B cell (primary cell): ENCODE results near the gene AKAP11. TPM values are rescaled to one million over a fixed set of nuclear protein-coding genes. Genes with fewer than 3 reads are reported as not detected.

ENCODE experiments used
- ATAC-seq: fragments of 200-7000 bp; cut with Tn5 transposase; one replicate; pipeline ENCODE4 v1.10.0; 2021; ENCODE audit warnings: low read depth, mild to moderate bottlenecking, moderate number of reproducible peaks, moderate library complexity
- CTCF ChIA-PET: fragments of 350-600 bp; sonication (Branson Sonifier 250); formaldehyde crosslinking; loops from one replicate; lab custom pipeline; 2021; ENCODE audit warnings: antibody characterized with exemption, inconsistent platforms; lab: Charles Lee
- POLR2A ChIA-PET: fragments of 350-600 bp; sonication (Branson Sonifier 250); formaldehyde crosslinking; loops from one replicate; lab custom pipeline; 2021; ENCODE audit warnings: antibody characterized with exemption; lab: Charles Lee
- DNase-seq: peaks from one replicate; pipeline ENCODE4 v3.0.0; 2013
- H2AFZ ChIP-seq: 2 replicates; pipeline ENCODE4 v1.6.1; 2012; ENCODE audit warnings: mild to moderate bottlenecking, low read depth, low read length; ENCODE audit not compliant: insufficient read depth, poor library complexity, severe bottlenecking
- H3K27ac ChIP-seq, 2 donors: 1 replicate in 1 of 2; 2 replicates in 1 of 2; pipeline ENCODE4 v1.5.1; 2012 to 2013; ENCODE audit warnings: low read length in 2 of 2, mild to moderate bottlenecking in 2 of 2, moderate library complexity in 1 of 2
- H3K27me3 ChIP-seq, 4 experiments: fragments of 200-600 bp in 1 of 4; sonication (generic) in 1 of 4; replicated peaks in 1 of 4; 1 replicate in 2 of 4; 2 replicates in 2 of 4; pipeline versions ENCODE4 v1.6.1 to v1.7.0; 2013 to 2016; ENCODE audit warnings: low read length in 3 of 4, mild to moderate bottlenecking in 2 of 4, mixed read lengths in 1 of 4, moderate library complexity in 1 of 4; ENCODE audit not compliant: insufficient read depth in 4 of 4, control insufficient read depth in 3 of 4; ENCODE audit errors: control extremely low read depth in 1 of 4
- H3K36me3 ChIP-seq, 2 experiments: replicated peaks in 1 of 2; 1 replicate in 1 of 2; 2 replicates in 1 of 2; pipeline versions ENCODE4 v1.6.1 to v1.7.1; 2013; ENCODE audit warnings: low read length in 1 of 2; ENCODE audit not compliant: insufficient read depth in 2 of 2, control insufficient read depth in 1 of 2; ENCODE audit errors: control extremely low read depth in 1 of 2, extremely low read depth in 1 of 2
- H3K4me1 ChIP-seq, 2 donors: fragments of 200-600 bp in 1 of 2; sonication (generic) in 1 of 2; 1 replicate in 1 of 2; 2 replicates in 1 of 2; pipeline versions ENCODE4 v1.5.1 to v1.6.1; 2013 to 2017; ENCODE audit warnings: low read length in 2 of 2; ENCODE audit not compliant: control insufficient read depth in 2 of 2, insufficient read depth in 2 of 2
- H3K4me2 ChIP-seq: replicated peaks from 2 replicates; pipeline ENCODE3; 2012; ENCODE audit warnings: mild to moderate bottlenecking, low read depth, low read length; ENCODE audit not compliant: poor library complexity, severe bottlenecking
- H3K4me3 ChIP-seq, 5 experiments: fragments of 200-600 bp in 1 of 5; sonication (generic) in 1 of 5; 1 replicate in 3 of 5; 2 replicates in 2 of 5; pipeline versions ENCODE4 v1.5.1 to v1.7.0; 2011 to 2016; ENCODE audit warnings: low read length in 4 of 5, mild to moderate bottlenecking in 4 of 5, low read depth in 2 of 5, control low read depth in 1 of 5, moderate library complexity in 1 of 5; ENCODE audit not compliant: insufficient read depth in 1 of 5; ENCODE audit errors: control extremely low read depth in 1 of 5, extremely low read depth in 1 of 5
- H3K79me2 ChIP-seq: fragments of 200-600 bp; sonication (generic); one replicate; pipeline ENCODE4 v1.6.0; 2016; ENCODE audit warnings: low read length; ENCODE audit not compliant: control insufficient read depth, insufficient read depth
- H3K9ac ChIP-seq: fragments of 200-600 bp; sonication (generic); 2 replicates; pipeline ENCODE4 v1.6.1; 2017; ENCODE audit warnings: mild to moderate bottlenecking, low read length, moderate library complexity
- H3K9me3 ChIP-seq, 3 donors: one replicate each; pipeline versions ENCODE4 v1.6.1 to v1.7.1; 2013; ENCODE audit warnings: low read length in 2 of 3; ENCODE audit not compliant: control insufficient read depth in 2 of 3, insufficient read depth in 1 of 3; ENCODE audit errors: control extremely low read depth in 1 of 3
- H4K20me1 ChIP-seq: 2 replicates; pipeline ENCODE4 v1.6.0; 2012; ENCODE audit warnings: mild to moderate bottlenecking, low read length; ENCODE audit not compliant: insufficient read depth, control insufficient read depth, poor library complexity, severe bottlenecking
- H3K27ac Mint-ChIP-seq: one replicate; pipeline ENCODE4 v1.8.0; 2021; ENCODE audit warnings: mixed read lengths
- H3K27me3 Mint-ChIP-seq: one replicate; pipeline ENCODE4 v1.8.0; 2021; ENCODE audit warnings: mixed read lengths
- H3K4me1 Mint-ChIP-seq: one replicate; pipeline ENCODE4 v1.8.0; 2021; ENCODE audit warnings: mixed read lengths
- H3K4me3 Mint-ChIP-seq: one replicate; pipeline ENCODE4 v1.8.0; 2021; ENCODE audit warnings: mixed read lengths
- H3K9me3 Mint-ChIP-seq: one replicate; pipeline ENCODE4 v1.8.0; 2022; ENCODE audit warnings: mixed read lengths; ENCODE audit not compliant: insufficient read depth
- CTCF ChIP-seq: fragments of 200-600 bp; IDR thresholded peaks from one replicate; pipeline ENCODE4 v1.8.0; 2022; ENCODE audit warnings: antibody characterized with exemption, mild to moderate bottlenecking
- EZH2 ChIP-seq: IDR thresholded peaks from 2 replicates; pipeline ENCODE4 v1.6.1; 2012; ENCODE audit warnings: borderline replicate concordance, low read depth, mild to moderate bottlenecking, moderate library complexity, low read length; ENCODE audit not compliant: insufficient read depth, poor library complexity, severe bottlenecking
- WGBS: methylation state at CpG from one replicate; pipeline ENCODE4 v1.1.5; 2013; ENCODE audit warnings: missing lambda C conversion rate; ENCODE audit not compliant: insufficient coverage; 5-methylcytosine and 5-hydroxymethylcytosine counted together
- intact Hi-C: fragments of 100-400 bp; cut with micrococcal nuclease; formaldehyde crosslinking; loops from one replicate; pipeline ENCODE4 v1.10.0; 2022
- polyA plus RNA-seq: library from polyadenylated mRNA; depleted of rRNA; stranded (reverse); fragments of >200 nt; gene quantifications from 2 replicates; pipeline ENCODE4 v1.2.3, GENCODE V29; 2012
- total RNA-seq, 2 donors: library from RNA; stranded (reverse); fragments of 120-200 nt in 1 of 2; gene quantifications; 1 replicate in 1 of 2; 2 replicates in 1 of 2; pipeline versions ENCODE4 v1.2.3 to v1.2.4, GENCODE V29; 2013 to 2022

The AKAP11 gene
- total and polyA plus RNA-seq, 2 donors (not counting 1 experiment from before 2014, with no cell fraction given): 10.2 to 42.9 TPM

- Mint-ChIP-seq H3K4me1 (peaks cover 13% of the 10 kb centered on the region), H3K27me3 (no peaks in the 10 kb centered on the region), H3K9me3 (no peaks in the 10 kb centered on the region), H3K27ac (no peak overlapping the region), H3K4me3 (no peak overlapping the region)
- no peaks in the 10 kb centered on the region for H3K79me2 ChIP-seq
- DNase-seq (no peak), ATAC-seq (no peak)
- POLR2A ChIA-PET: no interaction called here
- TF ChIP-seq EZH2 (no peak), CTCF (no peak)
- intact Hi-C loops: loop anchor here (10.0 kb wide), 1 partner anchor 1175 kb away; the partner anchor contains the start of gene KBTBD7
- no peaks in the 10 kb centered on the region for H3K9me3 ChIP-seq
- H3K4me1 ChIP-seq: peaks cover 0 to 6% of the 10 kb centered on the region in 2 donors
- CTCF ChIA-PET: interaction anchor here (1.6 kb wide), 1 partner anchor 14 kb away, joined by 4 read pairs; no protein-coding TSS in a partner anchor
- WGBS: 100% methylated on average over 1 of the region's 6 CpGs
- no peaks in the 10 kb centered on the region for H4K20me1 ChIP-seq
- H3K27ac ChIP-seq: no peak overlapping the region
- H3K36me3 ChIP-seq: no peaks in the 10 kb centered on the region
- no peaks in the 10 kb centered on the region for H3K27me3 ChIP-seq
- no peak overlapping the region for H3K4me3 ChIP-seq
- H2AFZ ChIP-seq: no peak overlapping the region
- H3K9ac ChIP-seq: no peak overlapping the region
- H3K4me2 ChIP-seq: no peak overlapping the region
Observed at GRCh38 chr13:42370229-42370628, 98.3 kb downstream of the AKAP11 start.

Other genes with a start within 250 kb of the AKAP11 start
- 0.67 and 1.1 TPM in 2 replicates for gene DGKH, start 223.5 kb upstream of the AKAP11 start, total RNA-seq
- gene DGKH, start 223.5 kb upstream of the AKAP11 start, polyA plus RNA-seq: 0.06 and 0.07 TPM in 2 replicates